HG03457 (cell line): ENCODE measurements around the gene BCL2L1.

Source experiments
- ATAC-seq: cut with Tn5 transposase; IDR thresholded peaks from one replicate; pipeline ENCODE4 v1.9.1; 2021; ENCODE audit warnings: moderate number of reproducible peaks; ENCODE audit not compliant: unreplicated experiment

Gene BCL2L1

GRCh38 chr20:31731321-31731717 is 8.7 kb upstream of the BCL2L1 start:
- ATAC-seq, result no peak

- ATAC-seq, result peak; percentile 79
These were observed 831 bp upstream of the BCL2L1 start for GRCh38 chr20:31723319-31724078.

- no peak for ATAC-seq
These were observed 326 bp upstream of the BCL2L1 start for GRCh38 chr20:31723069-31723318.

DNA sequence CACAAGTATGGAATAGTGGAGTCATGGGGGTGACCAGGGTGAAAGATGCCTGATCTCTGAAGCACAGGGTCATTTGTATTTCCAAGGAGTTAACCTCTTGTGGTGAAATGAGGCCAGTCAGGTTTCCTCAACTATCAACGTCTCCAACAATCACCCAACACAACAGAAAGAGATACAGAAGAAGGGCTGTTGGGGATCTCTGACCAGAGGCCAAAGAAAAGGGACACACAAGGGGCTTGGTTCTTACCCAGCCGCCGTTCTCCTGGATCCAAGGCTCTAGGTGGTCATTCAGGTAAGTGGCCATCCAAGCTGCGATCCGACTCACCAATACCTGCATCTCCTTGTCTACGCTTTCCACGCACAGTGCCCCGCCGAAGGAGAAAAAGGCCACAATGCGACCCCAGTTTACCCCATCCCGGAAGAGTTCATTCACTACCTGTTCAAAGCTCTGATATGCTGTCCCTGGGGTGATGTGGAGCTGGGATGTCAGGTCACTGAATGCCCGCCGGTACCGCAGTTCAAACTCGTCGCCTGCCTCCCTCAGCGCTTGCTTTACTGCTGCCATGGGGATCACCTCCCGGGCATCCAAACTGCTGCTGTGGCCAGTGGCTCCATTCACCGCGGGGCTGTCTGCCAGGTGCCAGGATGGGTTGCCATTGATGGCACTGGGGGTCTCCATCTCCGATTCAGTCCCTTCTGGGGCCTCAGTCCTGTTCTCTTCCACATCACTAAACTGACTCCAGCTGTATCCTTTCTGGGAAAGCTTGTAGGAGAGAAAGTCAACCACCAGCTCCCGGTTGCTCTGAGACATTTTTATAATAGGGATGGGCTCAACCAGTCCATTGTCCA is 1.0 kb downstream of the BCL2L1 start:
- no peak for ATAC-seq

DNA sequence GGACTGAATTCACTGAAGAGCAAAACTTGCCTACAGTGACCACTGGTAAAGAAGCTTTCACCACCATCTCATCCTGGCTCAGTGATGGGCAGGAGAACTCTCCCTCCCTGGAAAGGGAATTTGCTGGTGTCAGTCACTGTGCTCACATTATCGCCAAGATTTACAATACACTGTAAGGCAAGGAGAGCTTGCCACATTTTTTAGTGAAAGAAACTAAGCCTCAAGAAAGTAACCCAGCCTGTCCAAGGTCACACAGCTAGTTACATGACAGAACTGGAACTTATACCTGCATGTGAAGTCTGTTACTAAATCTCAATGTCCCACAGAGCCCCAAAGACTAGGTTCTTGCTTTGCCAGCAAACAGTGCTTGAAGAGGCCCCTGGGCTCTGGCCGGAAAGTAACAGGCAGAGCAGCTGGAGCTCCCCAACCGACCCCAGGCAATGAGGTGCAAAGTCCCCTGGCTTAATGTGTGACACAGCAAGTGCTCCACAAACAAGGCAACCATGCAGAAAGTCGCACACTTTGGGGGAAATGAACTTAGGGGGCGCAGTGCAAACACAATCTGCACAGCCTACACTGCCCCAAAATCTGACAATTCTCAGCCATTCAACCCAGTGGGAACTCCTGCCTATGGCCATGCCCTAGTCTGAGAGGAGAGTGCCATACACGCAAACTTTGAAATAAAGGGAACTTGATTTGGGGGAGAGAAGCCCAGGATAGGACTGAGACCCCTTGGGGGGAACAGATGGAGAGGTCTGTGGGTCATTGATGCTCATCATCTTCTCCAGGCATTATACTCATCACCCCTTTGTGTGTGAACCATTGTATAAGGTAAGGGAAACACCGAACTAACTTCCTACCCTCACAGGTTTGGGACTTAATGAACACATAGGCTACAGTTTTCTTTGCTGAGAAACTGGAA is 1.9 kb downstream of the BCL2L1 start:
- no peak for ATAC-seq

GRCh38 chr20:31719644-31720485 is 2.8 kb downstream of the BCL2L1 start:
- ATAC-seq, result no peak

DNA sequence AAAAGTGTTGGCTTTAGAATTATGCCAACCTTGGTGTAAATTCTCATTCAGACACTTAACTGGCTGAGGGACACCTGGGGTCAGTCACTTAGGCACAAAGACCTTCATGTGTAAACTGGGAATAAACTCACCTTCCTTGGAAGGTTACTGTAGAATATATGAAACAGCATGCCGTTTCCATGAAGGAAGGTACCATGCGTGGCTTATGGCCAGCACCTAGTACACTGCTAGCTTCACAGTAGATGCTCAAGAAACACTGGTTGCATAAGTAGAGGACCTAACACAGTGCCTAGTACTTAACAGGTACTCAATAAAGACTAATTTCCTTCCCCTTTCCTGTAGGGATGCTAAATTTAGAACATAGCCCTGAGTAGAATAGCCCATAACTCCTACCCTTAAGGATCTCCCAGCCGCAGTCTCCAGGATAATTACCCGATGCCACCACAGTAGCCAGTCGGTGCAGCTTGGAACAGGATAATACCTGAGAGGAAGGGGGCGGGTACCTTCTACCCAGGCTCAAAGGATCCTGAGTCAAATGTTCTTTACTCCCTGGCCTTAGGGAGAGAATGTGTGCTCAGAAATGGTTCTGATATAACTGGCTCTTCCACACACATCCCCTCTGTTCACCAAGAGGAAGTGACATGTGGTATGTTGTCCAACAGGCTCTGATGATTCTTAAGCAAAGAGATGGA is 3.6 kb downstream of the BCL2L1 start:
- no peak for ATAC-seq

- peak; percentile 46 for ATAC-seq
These were observed 5.0 kb downstream of the BCL2L1 start for GRCh38 chr20:31717478-31718201.

- ATAC-seq, result no peak
These were observed 5.7 kb downstream of the BCL2L1 start for GRCh38 chr20:31716818-31717477.

DNA sequence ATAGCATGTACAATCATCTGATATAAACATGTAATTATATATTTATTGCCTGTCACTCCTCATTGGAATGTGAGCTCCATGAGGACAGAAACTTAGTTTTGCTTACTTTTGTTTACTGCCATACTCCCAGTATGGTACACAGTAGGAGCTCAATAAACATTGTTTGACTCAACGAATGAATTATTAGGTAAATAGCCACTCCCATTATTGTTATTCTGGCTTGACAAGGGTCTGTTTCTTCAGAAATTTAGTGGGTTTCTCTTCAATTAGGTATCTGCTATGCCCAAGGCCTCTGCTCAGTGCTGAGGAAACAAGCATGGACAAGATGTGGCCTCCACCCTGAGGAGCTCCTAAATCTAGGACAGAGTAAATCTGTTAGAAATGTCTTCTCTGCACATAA is 6.3 kb downstream of the BCL2L1 start:
- no peak for ATAC-seq

GRCh38 chr20:31715766-31716165 is 6.9 kb downstream of the BCL2L1 start:
- no peak for ATAC-seq

DNA sequence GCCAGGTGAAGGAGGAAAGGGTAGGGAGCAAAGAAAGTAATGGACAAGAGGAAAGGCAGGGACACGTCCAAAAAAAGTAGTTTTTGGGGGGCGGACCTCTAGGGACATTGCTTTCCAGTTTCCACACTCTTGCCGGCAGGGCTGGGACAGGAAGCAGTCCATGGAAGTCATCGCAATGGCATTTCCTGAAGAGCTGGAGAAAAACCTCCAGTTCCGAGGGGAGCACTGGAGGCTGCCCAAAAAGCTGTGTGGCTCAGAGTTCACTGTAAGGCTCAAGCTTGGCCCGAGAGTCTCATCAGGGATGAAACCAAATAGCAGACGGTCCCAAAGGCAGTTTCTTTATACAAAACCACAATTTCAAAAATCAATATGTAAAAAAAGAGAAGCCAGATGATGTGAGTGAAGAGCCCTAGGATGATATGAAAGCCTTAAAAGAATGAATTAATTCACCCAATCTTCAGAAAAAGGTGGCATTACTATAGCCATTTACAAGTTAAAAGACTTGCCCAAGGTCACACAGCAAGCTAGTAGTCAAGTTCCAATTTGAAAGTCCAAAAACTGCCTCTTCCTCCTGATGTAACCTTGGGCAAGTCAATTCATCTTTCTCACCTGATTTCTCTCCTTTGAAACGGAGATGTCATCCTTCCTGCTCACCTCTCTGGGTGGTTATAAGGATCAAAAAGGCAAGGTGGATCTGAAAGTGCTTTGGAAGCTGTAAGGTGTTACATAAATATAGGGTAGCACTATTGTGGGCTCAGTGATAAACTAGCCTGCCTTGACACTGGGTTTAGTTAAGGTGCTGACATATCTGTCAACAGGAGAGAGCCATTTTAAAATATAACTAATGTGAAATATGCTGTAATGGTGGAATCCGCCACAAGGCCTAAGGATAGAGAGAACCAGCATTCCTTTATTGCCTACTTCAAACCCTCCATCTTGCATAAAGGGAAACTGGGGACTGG is 9.1 kb downstream of the BCL2L1 start:
- no peak for ATAC-seq

- no peak for ATAC-seq
These were observed 9.9 kb downstream of the BCL2L1 start for GRCh38 chr20:31712564-31713311.

- no peak for ATAC-seq
These were observed 10.5 kb downstream of the BCL2L1 start for GRCh38 chr20:31712112-31712553.

DNA sequence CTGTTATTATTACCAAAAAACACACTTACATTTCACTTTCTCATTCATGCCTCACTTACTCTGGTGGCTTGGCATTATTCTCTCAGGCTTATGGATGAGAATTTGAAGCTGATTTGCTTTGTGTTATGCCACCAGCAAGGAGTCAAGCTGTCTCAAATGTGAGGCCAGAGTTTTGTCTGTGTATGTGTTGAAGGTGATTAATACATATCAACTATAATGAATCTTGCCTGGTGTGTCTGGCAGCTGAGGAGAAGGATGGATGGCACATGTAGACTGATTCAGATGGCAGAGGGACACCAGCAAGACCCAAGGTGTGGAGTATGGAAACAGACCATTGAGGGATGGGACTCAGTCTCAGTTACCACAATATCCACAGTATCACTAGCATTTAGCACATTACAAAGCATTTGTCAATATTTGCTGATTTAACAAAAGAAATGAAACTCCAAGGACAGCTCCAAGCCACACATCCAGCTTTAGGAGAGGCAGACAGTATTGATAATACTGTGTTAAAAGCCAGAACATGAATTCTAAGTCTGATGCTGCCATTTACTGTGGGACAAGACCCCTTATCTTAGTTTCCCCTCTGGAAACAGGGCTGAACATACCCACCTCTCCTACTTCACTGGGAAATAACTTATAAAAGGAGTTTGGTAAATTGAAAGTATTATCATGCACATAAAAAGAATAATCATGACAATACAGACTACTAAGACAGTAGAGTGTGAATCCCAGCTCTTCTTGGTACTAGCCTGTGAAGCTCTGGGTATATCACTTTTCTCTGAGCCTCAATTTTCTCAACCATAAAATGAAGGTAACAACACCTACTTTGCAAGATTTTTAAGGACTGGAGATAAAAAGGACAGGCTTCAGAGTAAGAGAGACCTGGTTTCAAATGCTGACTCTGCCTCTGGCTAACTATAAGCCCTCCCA is 11.2 kb downstream of the BCL2L1 start:
- ATAC-seq, result no peak
